ENCODE results near the gene ATG3.

DNA sequence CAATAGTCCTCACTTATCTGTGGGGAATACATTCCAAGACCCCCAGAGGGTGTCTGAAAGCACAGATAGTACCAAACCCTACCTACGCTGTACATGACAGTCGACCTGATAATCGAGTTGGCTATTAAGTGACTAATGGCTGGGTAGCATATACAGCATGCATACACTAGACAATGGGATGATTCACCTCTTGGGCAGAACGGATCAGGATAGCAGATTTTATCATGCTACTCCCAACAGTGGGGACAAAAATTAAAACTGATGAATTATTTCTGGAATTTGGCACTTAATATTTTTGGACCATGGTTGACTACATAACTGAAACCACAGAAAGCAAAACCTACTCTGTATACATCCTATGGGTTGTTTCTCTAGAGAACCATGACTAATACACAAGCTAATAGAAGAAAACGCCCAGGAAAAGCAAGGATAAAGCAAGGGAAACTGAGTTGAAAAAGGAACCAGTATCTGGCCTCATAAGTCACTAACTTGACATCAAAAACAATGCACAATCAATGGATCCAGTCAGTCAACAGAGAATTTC is 15.5 kb downstream of the ATG3 start:
- TF ChIP-seq, protein P1, sequence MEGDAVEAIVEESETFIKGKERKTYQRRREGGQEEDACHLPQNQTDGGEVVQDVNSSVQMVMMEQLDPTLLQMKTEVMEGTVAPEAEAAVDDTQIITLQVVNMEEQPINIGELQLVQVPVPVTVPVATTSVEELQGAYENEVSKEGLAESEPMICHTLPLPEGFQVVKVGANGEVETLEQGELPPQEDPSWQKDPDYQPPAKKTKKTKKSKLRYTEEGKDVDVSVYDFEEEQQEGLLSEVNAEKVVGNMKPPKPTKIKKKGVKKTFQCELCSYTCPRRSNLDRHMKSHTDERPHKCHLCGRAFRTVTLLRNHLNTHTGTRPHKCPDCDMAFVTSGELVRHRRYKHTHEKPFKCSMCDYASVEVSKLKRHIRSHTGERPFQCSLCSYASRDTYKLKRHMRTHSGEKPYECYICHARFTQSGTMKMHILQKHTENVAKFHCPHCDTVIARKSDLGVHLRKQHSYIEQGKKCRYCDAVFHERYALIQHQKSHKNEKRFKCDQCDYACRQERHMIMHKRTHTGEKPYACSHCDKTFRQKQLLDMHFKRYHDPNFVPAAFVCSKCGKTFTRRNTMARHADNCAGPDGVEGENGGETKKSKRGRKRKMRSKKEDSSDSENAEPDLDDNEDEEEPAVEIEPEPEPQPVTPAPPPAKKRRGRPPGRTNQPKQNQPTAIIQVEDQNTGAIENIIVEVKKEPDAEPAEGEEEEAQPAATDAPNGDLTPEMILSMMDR (IDR thresholded peaks at IDR 0.05): no peak
- no peak for TF ChIP-seq POLR2A (IDR thresholded peaks at IDR 0.05)
